HG03108 (cell line): ENCODE data around the gene IL17RB.

Source experiments
- ATAC-seq: cut with Tn5 transposase; IDR thresholded peaks from one replicate; pipeline ENCODE4 v1.9.1; 2021; ENCODE audit warnings: moderate library complexity; ENCODE audit not compliant: unreplicated experiment

Gene IL17RB

GRCh38 chr3:53858096-53858741 is 11.9 kb downstream of the IL17RB start:
- no peak for ATAC-seq

GRCh38 chr3:53859178-53859577 is 12.8 kb downstream of the IL17RB start:
- no peak for ATAC-seq

DNA sequence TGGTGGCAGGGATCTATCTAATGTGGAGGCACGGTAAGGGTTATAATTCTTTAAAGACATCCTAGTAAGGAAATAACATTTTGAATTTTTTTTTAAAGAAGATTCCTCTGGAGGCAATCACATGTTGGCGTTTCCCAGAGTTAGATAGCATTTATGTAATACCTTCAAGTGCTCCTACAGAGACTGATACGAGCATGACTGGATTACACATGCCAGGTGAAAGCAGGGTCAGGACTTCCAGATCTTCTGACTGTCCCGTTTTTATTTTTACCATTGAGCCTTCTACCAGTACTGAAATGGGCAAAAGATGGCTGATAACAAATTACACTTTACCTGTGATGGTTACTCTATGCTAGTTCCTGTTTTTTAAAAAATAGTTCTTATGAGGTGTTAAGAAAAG is 13.8 kb downstream of the IL17RB start:
- no peak for ATAC-seq

DNA sequence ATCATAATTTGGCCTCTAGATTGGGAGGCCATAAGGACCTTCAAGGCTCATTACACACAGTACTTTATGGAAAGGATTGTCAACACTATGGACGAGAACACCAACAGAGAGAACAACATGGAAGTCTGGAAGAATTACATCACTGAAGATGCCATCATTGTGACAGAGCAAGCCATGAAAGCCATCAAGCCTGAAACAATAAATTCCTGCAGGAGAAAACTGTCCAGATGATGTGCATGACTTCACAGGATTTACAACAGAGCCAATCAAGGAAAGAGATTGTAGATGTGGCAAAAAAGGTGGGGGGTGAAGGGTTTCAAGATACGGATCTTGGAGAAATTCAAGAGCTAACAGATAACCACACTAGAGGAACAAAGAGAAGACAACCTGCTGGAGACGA is 15.9 kb downstream of the IL17RB start:
- no peak for ATAC-seq

GRCh38 chr3:53863145-53863544 is 16.8 kb downstream of the IL17RB start:
- no peak for ATAC-seq

DNA sequence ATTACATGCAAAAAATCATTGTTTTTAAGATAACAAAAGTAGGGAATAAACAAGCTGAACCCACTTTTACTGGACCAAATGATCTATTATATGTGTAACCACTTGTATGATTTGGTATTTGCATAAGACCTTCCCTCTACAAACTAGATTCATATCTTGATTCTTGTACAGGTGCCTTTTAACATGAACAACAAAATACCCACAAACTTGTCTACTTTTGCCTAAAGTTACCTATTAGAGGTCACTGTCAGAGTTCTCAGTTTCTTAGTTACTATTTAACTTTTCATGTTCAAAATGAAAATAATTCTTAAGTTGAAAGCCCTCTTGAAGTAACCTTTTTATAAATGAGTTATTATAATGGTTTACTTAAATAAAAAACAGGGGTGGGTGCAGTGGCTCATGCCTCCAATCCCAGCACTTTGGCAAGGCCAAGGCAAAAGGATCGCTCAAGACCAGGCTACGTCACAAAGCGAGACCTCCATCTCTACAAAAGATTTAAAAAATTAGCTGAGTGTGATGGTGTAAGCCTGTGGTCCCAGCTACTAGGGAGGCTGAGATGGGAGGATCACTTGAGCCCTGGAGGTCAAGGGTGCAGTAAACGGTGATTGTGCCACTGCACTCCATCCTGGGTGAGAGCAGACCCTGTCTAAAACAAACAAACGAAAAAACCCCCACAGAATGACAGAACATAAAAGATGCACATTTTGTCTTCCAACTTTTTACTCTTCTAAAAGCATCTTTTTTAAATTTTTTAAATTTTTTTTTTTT is 19.5 kb downstream of the IL17RB start:
- peak; percentile 68 for ATAC-seq

DNA sequence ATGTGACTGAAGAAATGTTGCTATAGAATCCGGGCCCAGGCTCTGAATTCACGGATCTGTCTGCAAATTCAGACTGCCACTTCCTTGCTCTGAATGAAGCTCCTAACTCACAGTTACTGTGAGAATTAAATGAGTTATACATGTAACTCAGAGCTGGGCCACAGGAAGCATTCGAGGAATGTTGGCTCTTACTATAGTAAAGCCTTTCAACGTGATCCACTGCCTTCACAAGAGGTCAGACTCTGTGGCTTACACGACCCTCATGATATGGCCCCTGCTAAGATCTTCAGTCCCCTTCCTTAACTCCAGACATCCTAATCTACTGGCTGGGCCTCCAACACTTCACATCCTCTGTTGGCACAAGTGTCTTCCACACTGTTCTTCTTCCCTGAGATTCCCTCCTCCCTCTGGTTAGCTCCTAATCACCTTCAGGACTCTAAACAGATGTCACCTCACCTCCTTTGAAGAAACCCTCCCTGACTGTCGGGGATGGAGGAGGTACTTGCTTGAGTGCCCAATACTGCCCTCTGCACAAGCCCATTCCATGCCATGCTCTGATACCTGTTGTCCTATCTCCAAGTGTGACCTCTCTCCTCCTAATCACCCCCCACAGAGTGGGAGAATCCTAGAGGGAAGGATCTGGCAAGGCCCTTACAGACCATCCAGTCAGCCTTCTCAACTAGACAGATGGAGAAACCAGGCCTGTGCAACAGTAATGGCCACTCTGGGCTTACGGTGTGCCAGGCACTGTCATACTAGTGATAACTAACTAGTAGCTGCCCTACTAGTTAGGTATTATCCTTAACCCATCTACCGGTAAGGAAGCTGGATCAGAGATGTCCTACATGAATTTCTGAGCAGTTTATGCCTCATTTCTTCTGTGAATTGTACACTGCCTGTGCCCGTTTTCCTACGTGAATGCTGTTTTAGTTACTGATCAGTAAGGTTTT is 34.3 kb downstream of the IL17RB start:
- ATAC-seq = no peak

DNA sequence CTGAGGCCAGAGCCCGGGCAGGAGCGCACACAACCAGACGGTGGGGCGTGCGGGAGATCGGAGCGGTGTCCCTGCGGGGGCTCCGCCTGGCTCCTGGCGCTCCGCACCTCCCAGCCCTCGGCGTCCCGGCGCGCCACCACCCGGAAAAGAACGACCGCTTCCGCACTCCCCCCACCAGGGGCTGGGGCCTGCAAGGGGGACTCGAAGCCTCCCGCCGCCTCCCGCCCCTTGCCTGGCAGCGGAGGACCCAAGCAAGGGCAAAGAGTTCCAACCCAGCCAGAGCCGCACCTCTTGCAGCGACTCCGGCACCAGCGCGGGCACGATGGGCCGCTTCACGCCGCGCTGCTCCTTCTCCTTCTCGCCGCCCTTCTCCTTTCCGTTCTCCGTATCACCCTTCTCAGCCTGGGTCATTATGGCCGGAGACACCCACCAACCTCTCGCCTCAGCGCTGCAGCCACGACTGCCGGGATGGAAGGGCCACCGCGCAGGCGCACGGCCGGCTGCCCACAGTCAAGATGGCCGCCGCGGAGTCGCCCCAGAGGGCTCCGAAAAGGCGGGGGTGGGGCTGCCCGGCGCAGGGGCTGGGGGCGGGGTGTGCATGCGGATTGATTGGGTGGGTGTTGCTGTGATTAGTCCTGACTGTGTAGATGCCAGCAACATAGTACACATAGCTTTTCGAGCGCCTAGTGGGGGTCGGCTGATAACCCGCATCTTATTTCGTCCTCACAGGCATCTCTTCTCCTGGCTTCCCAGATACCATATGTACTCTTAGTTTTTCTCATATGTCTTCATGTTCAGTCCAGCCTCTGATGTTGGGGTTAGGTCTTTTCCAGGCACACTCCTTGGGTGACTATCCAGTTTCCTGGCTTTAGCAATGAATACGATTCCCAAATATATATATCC is 35.6 kb downstream of the IL17RB start, which contains the start of gene ACTR8:
Gene ACTR8 (minus strand): TSS at position 462 of the 903 bp plus-strand sequence. CDS start 51 bp downstream, at position 411.
- peak; percentile 83 for ATAC-seq

DNA sequence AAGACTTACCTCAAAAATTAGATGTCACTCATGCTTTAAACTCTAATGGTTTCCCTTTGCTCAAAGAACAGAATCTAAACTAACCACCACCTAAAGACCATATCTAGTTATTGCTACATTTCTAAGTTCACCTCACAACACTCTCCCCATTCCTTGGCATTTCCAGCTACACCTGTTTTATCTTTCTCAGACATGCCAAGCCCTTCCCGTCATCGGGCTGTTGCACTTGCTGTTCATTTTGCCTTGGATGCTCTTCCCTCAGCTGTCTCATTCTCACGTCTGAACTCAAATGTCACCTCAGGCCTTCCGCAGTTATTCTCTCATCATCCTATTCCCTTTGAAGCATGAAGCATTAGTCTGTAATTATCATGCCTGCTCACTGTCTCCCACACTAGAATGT is 36.6 kb downstream of the IL17RB start:
- ATAC-seq = no peak

DNA sequence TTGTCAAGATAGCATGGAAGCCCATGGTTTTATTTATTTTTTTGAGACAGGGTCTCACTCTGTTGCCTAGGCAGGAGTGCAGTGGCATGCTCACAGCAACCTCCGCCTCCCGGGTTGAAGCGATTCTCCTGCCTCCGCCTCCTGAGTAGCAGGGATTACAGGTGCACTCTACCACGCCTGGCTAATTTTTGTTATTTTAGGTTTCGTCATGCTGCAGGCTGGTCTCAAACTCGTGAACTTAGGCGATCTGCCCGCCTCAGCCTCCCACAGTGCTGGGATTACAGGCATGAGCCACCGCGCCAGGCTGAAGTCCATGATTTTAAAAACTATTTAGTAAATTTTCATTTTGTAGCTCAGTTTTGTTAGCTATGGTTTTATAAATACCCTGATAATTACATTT is 38.3 kb downstream of the IL17RB start:
- ATAC-seq = no peak

DNA sequence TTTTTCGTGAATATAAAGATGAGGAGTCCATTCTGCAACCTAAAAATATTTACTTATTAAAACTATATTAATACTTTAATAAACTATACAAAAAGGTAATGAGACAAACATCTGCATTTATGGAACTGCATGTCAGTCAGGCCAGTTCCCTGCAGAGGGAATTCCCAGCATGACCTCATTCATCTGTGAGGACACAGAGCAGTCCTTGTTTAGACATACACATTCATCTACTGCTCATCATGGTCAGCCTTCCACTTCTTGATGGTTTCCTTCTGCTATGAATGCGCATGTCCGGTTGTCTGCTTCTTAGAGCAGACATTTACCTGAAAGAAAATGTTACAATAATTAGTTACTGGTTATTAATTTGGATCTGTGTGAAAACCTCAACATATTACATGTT is 38.9 kb downstream of the IL17RB start:
- no peak for ATAC-seq

- no peak for ATAC-seq
Measured at GRCh38 chr3:53887446-53887845, 41.1 kb downstream of the IL17RB start.

DNA sequence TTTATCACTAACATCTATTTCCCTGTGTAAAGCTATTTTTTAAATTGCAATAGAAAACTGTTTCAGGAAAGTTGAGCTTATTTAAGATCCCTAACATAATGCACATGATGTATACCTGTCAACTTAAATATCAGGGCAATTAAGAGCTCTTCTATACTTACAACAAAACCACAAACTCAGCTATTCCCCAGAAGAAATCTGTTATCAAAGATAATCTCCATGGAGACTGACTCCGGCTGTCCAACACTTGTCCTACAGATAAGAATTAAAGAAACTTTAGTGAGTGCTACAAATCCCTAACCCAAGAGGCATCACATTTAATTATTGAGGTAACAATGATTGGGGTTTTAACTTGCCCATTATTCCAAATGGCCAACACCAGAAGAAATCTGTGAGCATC is 41.9 kb downstream of the IL17RB start:
- no peak for ATAC-seq

DNA sequence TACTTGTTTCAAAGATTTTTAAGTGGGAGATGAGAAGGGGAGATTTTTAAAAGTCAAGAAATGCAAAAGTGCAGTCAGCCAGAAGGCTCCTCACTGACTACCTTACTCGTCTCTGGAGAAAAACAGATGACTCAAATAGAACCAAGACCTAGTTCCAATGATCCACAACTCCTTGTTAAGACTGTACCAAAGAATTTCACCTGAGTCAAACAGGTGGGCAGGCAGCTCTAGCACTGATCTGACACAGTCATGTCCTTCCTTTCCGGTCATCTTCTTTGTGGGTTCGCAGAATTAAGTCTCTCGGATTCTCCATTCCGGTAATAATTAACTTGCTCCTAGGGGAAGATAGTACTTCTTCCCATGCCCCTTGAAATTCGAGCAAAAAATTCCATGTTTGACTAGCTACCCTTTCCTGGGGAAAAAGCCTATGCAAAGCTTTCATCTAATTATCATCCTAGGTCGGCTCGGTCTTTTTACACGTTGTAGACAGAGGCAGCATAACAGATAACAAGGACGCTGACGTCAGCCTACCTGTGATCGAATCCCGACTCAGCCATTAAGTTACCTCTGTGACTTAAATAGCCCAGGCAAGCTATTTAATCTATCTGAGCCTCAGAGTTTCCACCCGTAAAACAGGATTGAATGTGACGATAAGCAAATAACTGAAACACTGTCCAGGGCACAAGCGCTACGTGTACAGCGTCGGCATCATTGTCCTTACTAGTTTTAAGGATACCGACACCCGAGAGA is 44.5 kb downstream of the IL17RB start:
- no peak for ATAC-seq

GRCh38 chr3:53891497-53892285 is 45.3 kb downstream of the IL17RB start, which contains the start of gene SELENOK:
Gene SELENOK (minus strand): TSS chr3:53891859.
- peak; percentile 96 for ATAC-seq

DNA sequence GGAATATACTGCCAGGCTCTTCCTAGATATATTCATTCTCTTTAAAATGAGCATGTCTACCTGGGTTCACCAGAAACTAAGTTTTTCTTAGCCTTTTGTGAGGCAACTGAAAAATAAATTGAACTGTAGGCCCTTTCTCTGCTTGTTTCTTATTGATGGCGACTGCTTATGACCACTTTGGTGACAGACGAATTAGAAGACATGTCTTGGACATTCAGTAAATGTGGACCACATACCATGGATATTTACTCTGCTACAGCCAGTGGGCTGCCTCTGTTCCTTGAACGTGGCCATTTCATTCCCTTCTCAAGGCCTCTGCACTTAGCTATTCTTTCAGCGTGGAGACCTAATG is 45.9 kb downstream of the IL17RB start:
- ATAC-seq = no peak

- ATAC-seq = no peak
Measured at GRCh38 chr3:53899750-53900149, 53.4 kb downstream of the IL17RB start.

DNA sequence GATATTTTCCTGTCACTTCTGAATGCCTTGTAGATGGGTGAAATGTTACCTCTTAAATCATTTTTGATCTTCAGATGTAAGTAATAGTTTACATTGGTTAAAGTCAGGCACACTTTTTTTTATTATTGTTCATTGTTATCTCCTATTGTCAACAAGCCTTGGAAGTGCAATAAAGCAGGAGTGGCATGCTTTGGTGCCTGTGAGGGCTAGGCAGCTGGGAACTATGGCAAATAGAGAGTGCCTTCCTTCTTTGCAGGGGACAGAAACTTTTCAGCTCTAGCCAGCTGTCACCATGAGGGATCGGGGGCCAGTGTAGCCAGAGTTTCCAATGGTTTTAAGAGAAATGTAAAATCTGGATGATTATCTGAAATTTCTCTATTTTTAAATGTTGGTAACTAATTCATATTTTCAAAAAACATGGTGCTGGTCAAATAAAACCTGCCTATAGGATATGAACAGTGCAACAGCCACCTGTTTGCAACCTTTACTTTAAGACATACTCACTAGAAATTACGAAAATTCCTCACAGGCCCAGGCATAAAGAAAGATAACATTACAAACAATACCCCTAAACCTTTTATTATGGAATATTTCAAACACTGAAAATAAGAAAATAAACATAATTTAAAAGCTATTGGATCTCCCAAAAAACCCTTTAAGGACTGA is 54.4 kb downstream of the IL17RB start:
- ATAC-seq = no peak
